ENCODE data around the gene SYCN.
A peak's percentile ranks its signal among the peaks of the same experiment; 100 is the strongest.

The SYCN gene

GRCh38 chr19:39174142-39174541 is 29.9 kb downstream of the SYCN start:
- Mint-ChIP-seq H3K27ac (no peak overlapping the region), H3K36me3 (ENCODE audit: low read depth) (peaks cover 46% of the 10 kb centered on the region), H3K4me3 (no peak overlapping the region), H3K27me3 (no peaks in the 10 kb centered on the region), H3K4me1 (ENCODE audit: low read depth) (no peaks in the 10 kb centered on the region), H3K9me3 (no peaks in the 10 kb centered on the region)
- DNase-seq: no peak

GRCh38 chr19:39173502-39173991 is 30.5 kb downstream of the SYCN start:
- Mint-ChIP-seq H3K4me3 (no peak overlapping the region), H3K4me1 (ENCODE audit: low read depth) (no peaks in the 10 kb centered on the region), H3K36me3 (ENCODE audit: low read depth) (peaks cover 46% of the 10 kb centered on the region), H3K27me3 (no peaks in the 10 kb centered on the region), H3K9me3 (no peaks in the 10 kb centered on the region), H3K27ac (no peak overlapping the region)
- no peak for DNase-seq

- no peak overlapping the region for H3K27ac Mint-ChIP-seq
- DNase-seq: no peak
- no peaks in the 10 kb centered on the region for H3K9me3 Mint-ChIP-seq
- H3K4me3 Mint-ChIP-seq: no peak overlapping the region
- H3K27me3 Mint-ChIP-seq: no peaks in the 10 kb centered on the region
- no peaks in the 10 kb centered on the region for H3K4me1 Mint-ChIP-seq (ENCODE audit: low read depth)
- peaks cover 41% of the 10 kb centered on the region for H3K36me3 Mint-ChIP-seq (ENCODE audit: low read depth)
Measured at GRCh38 chr19:39172700-39173501, 31.2 kb downstream of the SYCN start.

- Mint-ChIP-seq H3K36me3 (ENCODE audit: low read depth) (peaks cover 37% of the 10 kb centered on the region), H3K27ac (no peak overlapping the region), H3K4me1 (ENCODE audit: low read depth) (no peaks in the 10 kb centered on the region)
Measured at GRCh38 chr19:39171479-39172465, 32.3 kb downstream of the SYCN start.

GRCh38 chr19:39170386-39171231 is 33.5 kb downstream of the SYCN start:
- no peak overlapping the region for H3K27ac Mint-ChIP-seq

More at GRCh38 chr19:39171479-39172465, 32.3 kb downstream of the SYCN start:
- H3K9me3 Mint-ChIP-seq: no peaks in the 10 kb centered on the region
- no peak for DNase-seq
- H3K27me3 Mint-ChIP-seq: no peaks in the 10 kb centered on the region
- no peak overlapping the region for H3K4me3 Mint-ChIP-seq

GRCh38 chr19:39169143-39169810 is 34.8 kb downstream of the SYCN start:
- Mint-ChIP-seq H3K9me3 (no peaks in the 10 kb centered on the region), H3K27me3 (no peaks in the 10 kb centered on the region), H3K4me3 (no peak overlapping the region), H3K4me1 (ENCODE audit: low read depth) (no peaks in the 10 kb centered on the region), H3K27ac (peak overlapping the region; percentile 3), H3K36me3 (ENCODE audit: low read depth) (peaks cover 25% of the 10 kb centered on the region)
- DNase-seq: no peak

More at GRCh38 chr19:39170386-39171231, 33.5 kb downstream of the SYCN start:
- DNase-seq: no peak
- no peaks in the 10 kb centered on the region for H3K27me3 Mint-ChIP-seq
- H3K36me3 Mint-ChIP-seq (ENCODE audit: low read depth): peaks cover 31% of the 10 kb centered on the region
- no peak overlapping the region for H3K4me3 Mint-ChIP-seq
- no peaks in the 10 kb centered on the region for H3K9me3 Mint-ChIP-seq
- no peaks in the 10 kb centered on the region for H3K4me1 Mint-ChIP-seq (ENCODE audit: low read depth)

GRCh38 chr19:39168258-39169142 is 35.6 kb downstream of the SYCN start:
- Mint-ChIP-seq H3K4me3 (no peak overlapping the region), H3K36me3 (ENCODE audit: low read depth) (peaks cover 22% of the 10 kb centered on the region), H3K4me1 (ENCODE audit: low read depth) (no peaks in the 10 kb centered on the region), H3K27me3 (no peaks in the 10 kb centered on the region), H3K9me3 (no peaks in the 10 kb centered on the region), H3K27ac (peak overlapping the region; percentile 3)
- DNase-seq: no peak

GRCh38 chr19:39167461-39168257 is 36.4 kb downstream of the SYCN start:
- no peaks in the 10 kb centered on the region for H3K9me3 Mint-ChIP-seq
- H3K4me3 Mint-ChIP-seq: no peak overlapping the region
- H3K27ac Mint-ChIP-seq: no peak overlapping the region
- no peak for DNase-seq
- peaks cover 5% of the 10 kb centered on the region for H3K4me1 Mint-ChIP-seq (ENCODE audit: low read depth)
- no peaks in the 10 kb centered on the region for H3K27me3 Mint-ChIP-seq
- H3K36me3 Mint-ChIP-seq (ENCODE audit: low read depth): peaks cover 19% of the 10 kb centered on the region

- no peak overlapping the region for H3K4me3 Mint-ChIP-seq
- no peak overlapping the region for H3K27ac Mint-ChIP-seq
- no peaks in the 10 kb centered on the region for H3K9me3 Mint-ChIP-seq
- H3K36me3 Mint-ChIP-seq (ENCODE audit: low read depth): peaks cover 18% of the 10 kb centered on the region
- no peaks in the 10 kb centered on the region for H3K27me3 Mint-ChIP-seq
- peaks cover 7% of the 10 kb centered on the region for H3K4me1 Mint-ChIP-seq (ENCODE audit: low read depth)
- DNase-seq: no peak
Measured at GRCh38 chr19:39166571-39167391, 37.3 kb downstream of the SYCN start.

- no peaks in the 10 kb centered on the region for H3K9me3 Mint-ChIP-seq
- no peak overlapping the region for H3K4me3 Mint-ChIP-seq
- no peak overlapping the region for H3K27ac Mint-ChIP-seq
- peaks cover 14% of the 10 kb centered on the region for H3K36me3 Mint-ChIP-seq (ENCODE audit: low read depth)
- no peaks in the 10 kb centered on the region for H3K27me3 Mint-ChIP-seq
- DNase-seq: no peak
- H3K4me1 Mint-ChIP-seq (ENCODE audit: low read depth): peaks cover 7% of the 10 kb centered on the region
Measured at GRCh38 chr19:39165857-39166256, 38.2 kb downstream of the SYCN start.

- Mint-ChIP-seq H3K27ac (no peak overlapping the region), H3K9me3 (no peaks in the 10 kb centered on the region), H3K4me3 (no peak overlapping the region), H3K36me3 (ENCODE audit: low read depth) (peaks cover 6% of the 10 kb centered on the region), H3K4me1 (ENCODE audit: low read depth) (peaks cover 7% of the 10 kb centered on the region), H3K27me3 (no peaks in the 10 kb centered on the region)
- no peak for DNase-seq
Measured at GRCh38 chr19:39164289-39164688, 39.8 kb downstream of the SYCN start.

GRCh38 chr19:39163621-39164020 is 40.4 kb downstream of the SYCN start:
- no peak for DNase-seq
- Mint-ChIP-seq H3K4me1 (ENCODE audit: low read depth) (peaks cover 7% of the 10 kb centered on the region), H3K4me3 (no peak overlapping the region), H3K36me3 (ENCODE audit: low read depth) (no peaks in the 10 kb centered on the region), H3K27me3 (no peaks in the 10 kb centered on the region), H3K9me3 (no peaks in the 10 kb centered on the region), H3K27ac (no peak overlapping the region)
